Trophoblast cell (in vitro differentiated cells and primary cell): ENCODE measurements around the gene OGDHL.

Experiments used
- DNase-seq, 2 donors: peaks; one replicate each; pipeline ENCODE4 v3.0.0-alpha.2; 2016
- H2AFZ ChIP-seq: 2 replicates; pipeline ENCODE4 v1.6.1; 2013; ENCODE audit warnings: low read length, moderate library complexity, mild to moderate bottlenecking; ENCODE audit not compliant: insufficient read depth, poor library complexity
- H2AK5ac ChIP-seq: 2 replicates; pipeline ENCODE4 v1.6.1; 2013; ENCODE audit warnings: mild to moderate bottlenecking, low read length
- H2BK120ac ChIP-seq: 2 replicates; pipeline ENCODE4 v1.6.1; 2013; ENCODE audit warnings: low read length, mild to moderate bottlenecking, moderate library complexity; ENCODE audit not compliant: insufficient read depth, poor library complexity
- H2BK12ac ChIP-seq: 2 replicates; pipeline ENCODE4 v1.6.1; 2013; ENCODE audit warnings: mild to moderate bottlenecking, low read length, moderate library complexity
- H2BK5ac ChIP-seq: 2 replicates; pipeline ENCODE4 v1.6.1; 2013; ENCODE audit warnings: low read length, low read depth, moderate library complexity, mild to moderate bottlenecking; ENCODE audit not compliant: poor library complexity
- H3K14ac ChIP-seq: 2 replicates; pipeline ENCODE4 v1.6.1; 2013; ENCODE audit warnings: mild to moderate bottlenecking, low read length
- H3K18ac ChIP-seq: 2 replicates; pipeline ENCODE4 v1.6.1; 2013; ENCODE audit warnings: mild to moderate bottlenecking, low read length
- H3K23ac ChIP-seq: 2 replicates; pipeline ENCODE4 v1.6.1; 2013; ENCODE audit warnings: low read length
- H3K27ac ChIP-seq: 2 replicates; pipeline ENCODE4 v1.5.1; 2013; ENCODE audit warnings: low read depth, mild to moderate bottlenecking, inconsistent platforms, low read length, moderate library complexity
- H3K27me3 ChIP-seq: 2 replicates; pipeline ENCODE4 v1.6.1; 2013; ENCODE audit warnings: inconsistent platforms, mild to moderate bottlenecking, low read length, moderate library complexity; ENCODE audit not compliant: insufficient read depth
- H3K36me3 ChIP-seq, 2 experiments: 1 replicate in 1 of 2; 2 replicates in 1 of 2; pipeline ENCODE4 v1.6.1; 2013; ENCODE audit warnings: low read length in 2 of 2, mild to moderate bottlenecking in 2 of 2, moderate library complexity in 1 of 2; ENCODE audit not compliant: insufficient read depth in 2 of 2, control insufficient read depth in 1 of 2
- H3K4ac ChIP-seq: 2 replicates; pipeline ENCODE4 v1.6.1; 2013; ENCODE audit warnings: low read depth, mild to moderate bottlenecking, low read length, moderate library complexity
- H3K4me1 ChIP-seq, 2 experiments: 1 replicate in 1 of 2; 2 replicates in 1 of 2; pipeline ENCODE4 v1.6.1; 2013; ENCODE audit warnings: low read length in 2 of 2, mild to moderate bottlenecking in 2 of 2, moderate library complexity in 1 of 2; ENCODE audit not compliant: insufficient read depth in 2 of 2, control insufficient read depth in 1 of 2
- H3K4me2 ChIP-seq: 2 replicates; pipeline ENCODE4 v1.6.1; 2013; ENCODE audit warnings: inconsistent platforms, mild to moderate bottlenecking, low read length, moderate library complexity
- H3K4me3 ChIP-seq: 2 replicates; pipeline ENCODE4 v1.5.1; 2013; ENCODE audit warnings: mild to moderate bottlenecking, low read depth, low read length, inconsistent platforms
- H3K79me1 ChIP-seq: one replicate; pipeline ENCODE4 v1.6.1; 2013; ENCODE audit warnings: low read length
- H3K79me2 ChIP-seq: 2 replicates; pipeline ENCODE4 v1.6.1; 2013; ENCODE audit warnings: low read length, mild to moderate bottlenecking; ENCODE audit not compliant: control insufficient read depth, insufficient read depth, poor library complexity
- H3K9ac ChIP-seq: 2 replicates; pipeline ENCODE4 v1.6.1; 2013; ENCODE audit warnings: mild to moderate bottlenecking, low read length
- H3K9me3 ChIP-seq: 2 replicates; pipeline ENCODE4 v1.6.1; 2013; ENCODE audit warnings: low read depth, mild to moderate bottlenecking, control low read depth, inconsistent platforms, low read length; ENCODE audit not compliant: insufficient read depth
- H4K12ac ChIP-seq: 2 replicates; pipeline ENCODE4 v1.6.1; 2013; ENCODE audit warnings: low read depth, mild to moderate bottlenecking, low read length, moderate library complexity
- H4K8ac ChIP-seq: 2 replicates; pipeline ENCODE4 v1.6.1; 2013; ENCODE audit warnings: low read depth, mild to moderate bottlenecking, low read length, moderate library complexity
- H4K91ac ChIP-seq: one replicate; pipeline ENCODE4 v1.6.1; 2013; ENCODE audit warnings: low read depth, mild to moderate bottlenecking, low read length, moderate library complexity
- WGBS: extraction: QIAGEN DNeasy Blood & Tissue Kit; methylation state at CpG from one replicate; pipeline ENCODE4 v1.1.7; 2013; ENCODE audit warnings: missing lambda C conversion rate; ENCODE audit not compliant: insufficient read length, insufficient coverage; ENCODE audit errors: extremely low coverage; 5-methylcytosine and 5-hydroxymethylcytosine counted together

Gene OGDHL

GRCh38 chr10:49691588-49691987, 70.5 kb downstream of the OGDHL start:
- H3K23ac ChIP-seq, result no peak overlapping the region
- no peak overlapping the region for H3K27ac ChIP-seq
- no peak overlapping the region for H3K9ac ChIP-seq
- H3K79me2 ChIP-seq, result no peaks in the 10 kb centered on the region
- no peaks in the 10 kb centered on the region for H3K79me1 ChIP-seq
- H2AFZ ChIP-seq, result no peak overlapping the region
- no peak overlapping the region for H2BK12ac ChIP-seq
- no peak overlapping the region for H2AK5ac ChIP-seq
- no CpG with 5 or more reads among the region's 9 CpGs for WGBS
- no peak overlapping the region for H3K14ac ChIP-seq
- H2BK5ac ChIP-seq, result no peak overlapping the region
- peaks cover 0 to 4% of the 10 kb centered on the region in 2 experiments for H3K4me1 ChIP-seq
- no peak overlapping the region for H4K8ac ChIP-seq
- H2BK120ac ChIP-seq, result no peak overlapping the region
- H3K27me3 ChIP-seq, result peaks cover 43% of the 10 kb centered on the region
- no peak overlapping the region for H3K4me2 ChIP-seq
- H4K91ac ChIP-seq, result no peak overlapping the region
- H3K36me3 ChIP-seq, result no peaks in the 10 kb centered on the region
- H3K18ac ChIP-seq, result no peak overlapping the region
- no peak overlapping the region for H4K12ac ChIP-seq
- H3K9me3 ChIP-seq, result peaks cover 7% of the 10 kb centered on the region
- no peak for DNase-seq
- no peak overlapping the region for H3K4me3 ChIP-seq
- H3K4ac ChIP-seq, result no peak overlapping the region

- no peak overlapping the region for H2BK120ac ChIP-seq
- H3K79me2 ChIP-seq, result no peaks in the 10 kb centered on the region
- peaks cover 43% of the 10 kb centered on the region for H3K27me3 ChIP-seq
- H2BK5ac ChIP-seq, result no peak overlapping the region
- no peak overlapping the region for H4K8ac ChIP-seq
- DNase-seq, result no peak
- peaks cover 7% of the 10 kb centered on the region for H3K9me3 ChIP-seq
- no CpG with 5 or more reads among the region's 12 CpGs for WGBS
- no peak overlapping the region for H3K23ac ChIP-seq
- H3K4ac ChIP-seq, result no peak overlapping the region
- no peak overlapping the region for H3K18ac ChIP-seq
- no peaks in the 10 kb centered on the region for H3K36me3 ChIP-seq
- peaks cover 0 to 4% of the 10 kb centered on the region in 2 experiments for H3K4me1 ChIP-seq
- no peaks in the 10 kb centered on the region for H3K79me1 ChIP-seq
- H3K14ac ChIP-seq, result no peak overlapping the region
- no peak overlapping the region for H2BK12ac ChIP-seq
- no peak overlapping the region for H3K27ac ChIP-seq
- H3K4me2 ChIP-seq, result no peak overlapping the region
- H4K91ac ChIP-seq, result no peak overlapping the region
- H2AK5ac ChIP-seq, result no peak overlapping the region
- no peak overlapping the region for H2AFZ ChIP-seq
- H3K9ac ChIP-seq, result no peak overlapping the region
- no peak overlapping the region for H3K4me3 ChIP-seq
- no peak overlapping the region for H4K12ac ChIP-seq
Measured at GRCh38 chr10:49690698-49691356, 71.3 kb downstream of the OGDHL start.

GRCh38 chr10:49689882-49690510, 72.1 kb downstream of the OGDHL start:
- Histone ChIP-seq H2AK5ac (no peak overlapping the region), H2BK12ac (no peak overlapping the region), H3K27me3 (peaks cover 39% of the 10 kb centered on the region), H2BK5ac (no peak overlapping the region), H3K79me1 (no peaks in the 10 kb centered on the region), H4K8ac (no peak overlapping the region), H4K91ac (no peak overlapping the region), H3K9ac (no peak overlapping the region), H4K12ac (no peak overlapping the region), H3K4me2 (no peak overlapping the region), H3K18ac (no peak overlapping the region), H3K14ac (no peak overlapping the region), H3K79me2 (no peaks in the 10 kb centered on the region), H3K36me3 (no peaks in the 10 kb centered on the region), H3K27ac (no peak overlapping the region), H3K4me1 (peaks cover 0 to 4% of the 10 kb centered on the region in 2 experiments), H2BK120ac (no peak overlapping the region), H3K9me3 (peaks cover 7% of the 10 kb centered on the region), H3K4ac (no peak overlapping the region), H2AFZ (no peak overlapping the region), H3K4me3 (no peak overlapping the region), H3K23ac (no peak overlapping the region)
- DNase-seq, result no peak
- WGBS, result no CpG with 5 or more reads among the region's 12 CpGs

- Histone ChIP-seq H2BK5ac (no peak overlapping the region), H3K27me3 (peaks cover 39% of the 10 kb centered on the region), H3K4me3 (no peak overlapping the region), H2AFZ (no peak overlapping the region), H3K4me1 (peaks cover 0 to 4% of the 10 kb centered on the region in 2 experiments), H2BK12ac (no peak overlapping the region), H3K4ac (no peak overlapping the region), H4K91ac (no peak overlapping the region), H3K9me3 (peaks cover 7% of the 10 kb centered on the region), H3K4me2 (no peak overlapping the region), H3K9ac (no peak overlapping the region), H3K14ac (no peak overlapping the region), H2BK120ac (no peak overlapping the region), H4K8ac (no peak overlapping the region), H2AK5ac (no peak overlapping the region), H4K12ac (no peak overlapping the region), H3K79me1 (no peaks in the 10 kb centered on the region), H3K79me2 (no peaks in the 10 kb centered on the region), H3K23ac (no peak overlapping the region), H3K18ac (no peak overlapping the region), H3K36me3 (no peaks in the 10 kb centered on the region), H3K27ac (no peak overlapping the region)
- DNase-seq, result no peak
- no CpG with 5 or more reads among the region's 7 CpGs for WGBS
Measured at GRCh38 chr10:49688920-49689319, 73.2 kb downstream of the OGDHL start.
